NT2/D1 (cell line): ENCODE results near the gene BRPF3.

Source experiments
- SUZ12 ChIP-seq: IDR thresholded peaks from 2 replicates; pipeline ENCODE4 v1.6.1; 2011; ENCODE audit not compliant: insufficient read length, insufficient read depth; ENCODE audit errors: extremely low read depth
- YY1 ChIP-seq: IDR thresholded peaks from 2 replicates; pipeline ENCODE4 v1.6.1; 2011; ENCODE audit not compliant: insufficient read length, insufficient read depth

- TF ChIP-seq YY1 (no peak), SUZ12 (no peak)
Observed at GRCh38 chr6:36216559-36216958, 20.0 kb downstream of the BRPF3 start.
